Small intestine (tissue), 7 donors: ENCODE data around the gene TBC1D12. TPM values are rescaled to one million over a fixed set of nuclear protein-coding genes. Genes with fewer than 3 reads are reported as not detected.
A peak's percentile ranks its signal among the peaks of the same experiment; 100 is the strongest.
"Not testable (repeated sequence)": the region's sequence is repeated elsewhere in the genome, so short reads cannot be mapped to it uniquely, and the experiment has no call there.

Experiments used
- DNase-seq, 2 donors: peaks; one replicate each; pipeline versions ENCODE4 v3.0.0 to v3.0.0-alpha.2; 2013
- FAIRE-seq: peaks from 2 replicates; lab custom pipeline; 2012; peaks lifted over from hg19 to GRCh38; lab: Jason Lieb, UNC
- H3K27ac ChIP-seq, 3 donors: one replicate each; pipeline ENCODE4 v1.5.1; 2013; ENCODE audit warnings: low read length in 2 of 3, mild to moderate bottlenecking in 2 of 3, control low read depth in 1 of 3, inconsistent platforms in 1 of 3, low read depth in 1 of 3, moderate library complexity in 1 of 3
- H3K27me3 ChIP-seq, 3 donors: one replicate each; pipeline ENCODE4 v1.6.1; 2013; ENCODE audit warnings: low read length in 3 of 3, inconsistent platforms in 1 of 3; ENCODE audit not compliant: control insufficient read depth in 3 of 3, insufficient read depth in 3 of 3
- H3K36me3 ChIP-seq, 3 donors: one replicate each; pipeline ENCODE4 v1.6.1; 2013; ENCODE audit warnings: low read length in 3 of 3, inconsistent platforms in 1 of 3, low read depth in 1 of 3, mild to moderate bottlenecking in 1 of 3, moderate library complexity in 1 of 3; ENCODE audit not compliant: control insufficient read depth in 3 of 3, insufficient read depth in 2 of 3
- H3K4me1 ChIP-seq, 3 donors: one replicate each; pipeline ENCODE4 v1.6.1; 2013; ENCODE audit warnings: low read length in 2 of 3, inconsistent platforms in 1 of 3, low read depth in 1 of 3, mild to moderate bottlenecking in 1 of 3, moderate library complexity in 1 of 3; ENCODE audit not compliant: control insufficient read depth in 3 of 3, insufficient read depth in 2 of 3
- H3K4me3 ChIP-seq, 3 donors: one replicate each; pipeline ENCODE4 v1.5.1; 2013; ENCODE audit warnings: low read length in 3 of 3, control low read depth in 1 of 3, inconsistent platforms in 1 of 3, low read depth in 1 of 3, mild to moderate bottlenecking in 1 of 3, moderate library complexity in 1 of 3
- H3K9me3 ChIP-seq, 2 donors: one replicate each; pipeline ENCODE4 v1.6.1; 2013; ENCODE audit warnings: low read depth in 1 of 2, low read length in 1 of 2; ENCODE audit not compliant: control insufficient read depth in 2 of 2, insufficient read depth in 1 of 2
- WGBS, 3 donors: extraction: QIAGEN DNeasy Blood & Tissue Kit; methylation state at CpG; one replicate each; pipeline ENCODE4 v1.1.7; 2013; 5-methylcytosine and 5-hydroxymethylcytosine counted together
- polyA plus RNA-seq, 4 donors: library from polyadenylated mRNA; stranded (reverse) in 3 of 4; unstranded in 1 of 4; fragments of 200-250 nt in 3 of 4; fragments of 120-200 nt in 1 of 4; gene quantifications; one replicate each; pipeline versions ENCODE4 v1.2.1 to v1.2.3, GENCODE V29; 2013
- donor health status: healthy with polysubstance abuse.
- donor health status: control.
- donor health status: control.
- donor health status: Bipolar disorder and iron deficiency.
- donor health status: healthy.

The TBC1D12 gene
- polyA plus RNA-seq, 4 donors = 6.4 to 17.7 (median 13.3) TPM

DNA sequence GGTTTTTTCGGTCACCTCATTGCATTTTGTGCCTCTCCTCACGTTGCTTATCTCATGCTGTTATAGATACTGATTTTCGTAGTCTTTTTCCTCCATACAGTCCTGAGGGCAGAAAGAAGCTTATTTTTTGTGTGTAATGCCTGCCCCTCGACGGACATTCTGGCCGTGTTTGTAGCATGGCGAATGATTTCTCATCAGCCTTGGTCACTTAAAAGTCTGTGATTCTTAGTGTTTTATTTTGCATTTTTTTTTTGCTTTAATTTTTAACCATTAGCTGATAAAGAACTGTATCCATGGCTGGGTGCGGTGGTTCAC lies 39.1 kb upstream of the TBC1D12 start:
- DNase-seq (no peak), FAIRE-seq (no peak)
- peak overlapping the region; percentile 52 to 81 (median 71) for H3K4me3 ChIP-seq
- H3K4me1 ChIP-seq = peaks cover 0 to 8% (median 5%) of the 10 kb centered on the region in 3 donors
- WGBS, 3 donors = 31 to 50% (median 47%) methylated on average over 8 of the region's 8 CpGs
- peaks cover 0 to 2% (median 0%) of the 10 kb centered on the region in 3 donors for H3K27me3 ChIP-seq
- no peaks in the 10 kb centered on the region for H3K9me3 ChIP-seq
- peak overlapping the region in 1 of 3 donors; percentile 76 for H3K27ac ChIP-seq
- peaks cover 0 to 4% (median 0%) of the 10 kb centered on the region in 3 donors for H3K36me3 ChIP-seq

DNA sequence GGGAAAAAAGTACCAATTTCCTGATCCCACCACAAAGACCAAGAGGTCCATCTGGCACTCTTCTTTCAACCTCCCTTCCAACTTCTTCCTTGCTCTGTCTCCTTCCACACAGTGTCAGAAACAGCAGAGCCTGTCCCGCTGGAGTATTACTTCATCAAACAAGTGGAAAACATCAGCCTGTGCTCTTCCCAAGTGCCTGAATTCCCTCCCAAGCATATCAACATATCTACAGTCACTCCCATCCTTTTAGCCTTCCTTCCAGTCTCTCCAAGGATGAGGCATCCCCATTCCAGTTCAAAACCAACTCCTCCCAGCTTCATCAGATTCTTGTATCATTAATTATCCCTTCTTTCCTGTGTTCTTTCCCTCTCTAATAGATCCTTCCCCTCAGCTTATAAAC lies 37.9 kb upstream of the TBC1D12 start:
- H3K9me3 ChIP-seq = no peaks in the 10 kb centered on the region
- FAIRE-seq = no peak
- no peaks in the 10 kb centered on the region for H3K36me3 ChIP-seq
- H3K27me3 ChIP-seq = peaks cover 0 to 2% (median 0%) of the 10 kb centered on the region in 3 donors
- no peak overlapping the region for H3K27ac ChIP-seq
- 74 to 85% (median 79%) methylated on average over 1 of the region's 1 CpG for WGBS, 3 donors
- no peak overlapping the region for H3K4me3 ChIP-seq
- peaks cover 0 to 8% (median 5%) of the 10 kb centered on the region in 3 donors for H3K4me1 ChIP-seq
- DNase-seq = no peak

DNA sequence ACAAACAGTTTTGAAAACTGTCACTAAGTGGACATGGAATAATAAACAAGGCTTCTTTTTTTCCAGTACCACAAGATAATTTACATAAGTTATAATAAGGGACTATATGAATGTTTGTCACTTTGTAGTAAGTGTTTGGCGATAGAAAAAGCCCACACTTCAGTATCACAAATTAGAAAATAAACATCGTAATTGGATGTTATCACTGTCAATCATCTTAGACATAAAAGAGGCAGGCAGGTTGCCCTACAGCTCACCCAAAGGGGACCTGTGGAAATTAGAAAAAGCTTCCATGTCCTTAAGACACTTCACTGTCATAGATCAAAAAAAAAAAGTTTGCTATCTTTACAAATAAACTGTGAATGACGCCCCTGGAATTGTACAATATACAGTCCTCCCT lies 36.0 kb upstream of the TBC1D12 start:
- 80 to 83% (median 83%) methylated on average over 3 of the region's 3 CpGs for WGBS, 3 donors
- FAIRE-seq = no peak
- DNase-seq = no peak
- Histone ChIP-seq H3K27ac (no peak overlapping the region), H3K4me1 (peaks cover 0 to 4% (median 2%) of the 10 kb centered on the region in 3 donors), H3K27me3 (peaks cover 0 to 2% (median 0%) of the 10 kb centered on the region in 3 donors), H3K4me3 (no peak overlapping the region), H3K36me3 (no peaks in the 10 kb centered on the region), H3K9me3 (no peaks in the 10 kb centered on the region)

DNA sequence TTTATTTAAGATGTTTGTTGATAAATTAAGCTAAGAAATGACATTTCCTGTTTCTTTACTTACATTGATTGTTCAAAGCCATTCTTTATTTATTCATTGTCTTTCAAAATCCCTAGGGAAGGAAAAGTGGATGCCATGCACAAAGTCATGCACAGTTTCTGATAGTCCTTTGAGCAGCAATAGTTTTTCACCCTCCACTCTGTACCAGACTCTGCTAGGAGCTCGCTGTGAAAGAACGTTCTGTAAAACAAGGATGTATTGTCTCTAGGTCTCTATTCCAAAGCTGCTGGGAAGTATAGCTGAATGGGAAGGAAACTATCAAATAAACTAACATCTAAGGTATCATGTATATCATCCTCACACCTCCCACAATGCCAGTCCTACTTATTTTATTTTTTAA lies 31.8 kb upstream of the TBC1D12 start:
- FAIRE-seq (no peak), DNase-seq (no peak)
- H3K27ac ChIP-seq = no peak overlapping the region
- H3K4me3 ChIP-seq = no peak overlapping the region
- peaks cover 0 to 2% (median 0%) of the 10 kb centered on the region in 3 donors for H3K27me3 ChIP-seq
- 64 to 85% (median 76%) methylated on average over 2 of the region's 2 CpGs for WGBS, 3 donors
- H3K4me1 ChIP-seq = no peaks in the 10 kb centered on the region
- no peaks in the 10 kb centered on the region for H3K36me3 ChIP-seq
- H3K9me3 ChIP-seq = no peaks in the 10 kb centered on the region

DNA sequence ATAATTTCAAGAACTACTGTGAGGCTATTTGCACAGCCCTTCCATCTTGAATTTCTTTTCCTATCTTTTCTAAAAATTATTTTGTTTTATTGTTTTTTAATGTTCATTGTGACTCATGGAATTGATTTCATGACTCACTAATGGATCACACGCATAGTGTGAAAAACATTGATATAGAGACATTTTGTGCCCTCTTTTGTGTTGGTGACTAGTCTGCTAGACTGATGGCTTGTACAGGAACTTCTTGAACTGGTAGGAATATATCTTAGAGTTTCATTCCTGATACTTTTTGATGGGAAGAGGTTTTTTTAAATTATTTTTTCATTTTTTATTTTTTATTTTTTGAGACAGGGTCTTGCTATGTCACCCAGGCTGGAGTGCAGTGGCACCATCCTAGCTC lies 27.0 kb upstream of the TBC1D12 start:
- no peaks in the 10 kb centered on the region for H3K36me3 ChIP-seq
- DNase-seq (no peak), FAIRE-seq (no peak)
- H3K27me3 ChIP-seq = no peaks in the 10 kb centered on the region
- H3K4me3 ChIP-seq = no peak overlapping the region
- H3K9me3 ChIP-seq = no peaks in the 10 kb centered on the region
- no peak overlapping the region for H3K27ac ChIP-seq
- WGBS, 3 donors = 70 to 87% (median 86%) methylated on average over 1 of the region's 1 CpG
- H3K4me1 ChIP-seq = no peaks in the 10 kb centered on the region

DNA sequence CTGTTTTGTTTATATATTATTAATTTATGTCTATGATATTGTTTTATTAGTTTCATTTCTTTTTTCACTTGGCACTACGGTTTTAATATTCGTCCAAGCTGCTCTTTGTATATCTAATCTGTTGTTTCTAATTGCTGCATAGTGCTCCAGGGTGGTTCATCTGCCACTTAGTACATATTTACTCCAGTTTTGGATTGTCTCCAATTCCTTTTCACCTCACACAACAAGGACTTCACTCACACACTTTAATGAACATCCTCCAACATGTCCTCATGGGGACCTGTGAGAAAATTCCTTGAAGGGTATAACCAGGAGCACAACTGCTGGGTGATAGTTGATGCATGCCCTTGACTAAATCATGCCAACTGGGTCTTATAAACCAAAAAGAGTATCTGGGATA lies 25.5 kb upstream of the TBC1D12 start:
- DNase-seq (peak in 1 of 2 donors; percentile 20), FAIRE-seq (no peak)
- no peaks in the 10 kb centered on the region for H3K9me3 ChIP-seq
- H3K36me3 ChIP-seq = no peaks in the 10 kb centered on the region
- no peaks in the 10 kb centered on the region for H3K4me1 ChIP-seq
- H3K27ac ChIP-seq = no peak overlapping the region
- WGBS, 3 donors = 17 to 41% (median 24%) methylated on average over 2 of the region's 2 CpGs
- H3K4me3 ChIP-seq = no peak overlapping the region
- no peaks in the 10 kb centered on the region for H3K27me3 ChIP-seq

DNA sequence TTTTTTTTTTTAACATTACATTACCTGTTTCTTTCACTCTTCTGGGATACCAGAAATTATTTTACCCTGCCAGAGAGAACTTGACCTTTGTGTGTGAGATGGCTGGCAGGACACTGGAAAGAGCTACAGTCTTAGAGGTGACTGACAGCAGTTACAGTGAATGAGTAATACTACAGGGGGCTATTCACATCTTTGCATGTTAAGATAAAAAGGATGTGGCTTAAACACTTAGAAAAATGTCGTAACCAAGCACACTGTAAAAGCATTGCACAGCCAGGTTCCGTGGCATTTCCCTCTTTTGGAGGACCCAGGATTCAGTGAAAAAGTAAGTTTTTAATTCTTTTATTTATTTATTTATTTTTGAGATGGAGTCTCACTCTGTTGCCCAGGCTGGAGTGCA lies 18.8 kb upstream of the TBC1D12 start:
- H3K4me1 ChIP-seq = peaks cover 0 to 10% (median 5%) of the 10 kb centered on the region in 3 donors
- H3K27ac ChIP-seq = no peak overlapping the region

DNA sequence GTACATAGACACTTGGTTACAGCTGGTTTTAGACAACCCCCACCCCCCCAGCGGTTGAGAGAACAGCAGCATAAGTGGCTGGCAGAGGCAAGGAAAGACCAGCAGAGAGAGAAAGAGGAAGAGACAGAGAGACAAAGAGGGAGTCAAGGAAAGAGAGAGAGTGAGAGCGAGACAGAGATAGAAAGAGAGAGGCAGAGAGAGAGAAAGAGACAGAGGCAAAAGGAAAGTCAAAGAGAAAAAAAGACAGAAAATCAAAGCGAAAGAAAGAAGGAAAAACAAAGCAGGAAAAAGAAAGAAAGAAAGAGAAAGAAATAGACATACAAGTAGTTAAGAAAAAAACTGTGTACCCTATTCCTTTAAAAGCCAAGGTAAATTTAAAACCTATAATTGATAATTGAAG lies 16.6 kb upstream of the TBC1D12 start:
- FAIRE-seq, H3K36me3 ChIP-seq, H3K4me3 ChIP-seq, H3K27ac ChIP-seq, DNase-seq, H3K27me3 ChIP-seq, H3K4me1 ChIP-seq, H3K9me3 ChIP-seq: not testable (repeated sequence)
- WGBS, 3 donors = 87 to 96% (median 91%) methylated on average over 3 of the region's 3 CpGs

More for the DNA sequence above, 18.8 kb upstream of the TBC1D12 start:
- no peaks in the 10 kb centered on the region for H3K36me3 ChIP-seq
- no peak for FAIRE-seq
- 82 to 94% (median 87%) methylated on average over 2 of the region's 2 CpGs for WGBS, 3 donors
- no peaks in the 10 kb centered on the region for H3K9me3 ChIP-seq
- DNase-seq = no peak
- no peaks in the 10 kb centered on the region for H3K27me3 ChIP-seq
- no peak overlapping the region for H3K4me3 ChIP-seq

DNA sequence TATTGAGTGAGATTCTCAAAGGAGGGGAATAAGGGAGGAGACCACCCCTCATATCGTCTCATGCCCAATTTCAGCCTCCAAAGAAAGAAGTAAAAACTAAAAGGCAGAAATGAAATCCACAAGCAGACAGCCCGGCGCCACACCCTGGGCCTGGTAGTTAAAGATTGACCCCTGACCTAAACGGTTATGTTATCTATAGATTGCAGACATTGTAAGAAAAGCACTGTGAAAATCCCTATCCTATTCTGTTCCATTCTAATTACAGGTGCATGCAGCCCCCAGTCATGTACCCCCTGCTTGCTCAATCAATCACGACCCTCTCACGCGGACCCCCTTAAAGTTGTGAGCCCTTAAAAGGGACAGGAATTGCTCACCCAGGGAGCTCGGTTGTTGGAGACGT lies 10.2 kb upstream of the TBC1D12 start:
- WGBS, 3 donors = 66 to 87% (median 72%) methylated on average over 9 of the region's 9 CpGs
- H3K27ac ChIP-seq, H3K27me3 ChIP-seq, H3K9me3 ChIP-seq, FAIRE-seq, H3K36me3 ChIP-seq, H3K4me3 ChIP-seq, H3K4me1 ChIP-seq: not testable (repeated sequence)
- DNase-seq = peak in 1 of 2 donors; percentile 18
